Measurements from ENCODE around the gene SHC2.

- TF ChIP-seq POLR2AphosphoS5 (IDR thresholded peaks at IDR 0.05) (peak in 1 of 3 donors; percentile 41), POLR2A (IDR thresholded peaks at IDR 0.05) (no peak), EP300 (IDR thresholded peaks at IDR 0.05) (no peak)
- TF ChIP-seq, protein P1, sequence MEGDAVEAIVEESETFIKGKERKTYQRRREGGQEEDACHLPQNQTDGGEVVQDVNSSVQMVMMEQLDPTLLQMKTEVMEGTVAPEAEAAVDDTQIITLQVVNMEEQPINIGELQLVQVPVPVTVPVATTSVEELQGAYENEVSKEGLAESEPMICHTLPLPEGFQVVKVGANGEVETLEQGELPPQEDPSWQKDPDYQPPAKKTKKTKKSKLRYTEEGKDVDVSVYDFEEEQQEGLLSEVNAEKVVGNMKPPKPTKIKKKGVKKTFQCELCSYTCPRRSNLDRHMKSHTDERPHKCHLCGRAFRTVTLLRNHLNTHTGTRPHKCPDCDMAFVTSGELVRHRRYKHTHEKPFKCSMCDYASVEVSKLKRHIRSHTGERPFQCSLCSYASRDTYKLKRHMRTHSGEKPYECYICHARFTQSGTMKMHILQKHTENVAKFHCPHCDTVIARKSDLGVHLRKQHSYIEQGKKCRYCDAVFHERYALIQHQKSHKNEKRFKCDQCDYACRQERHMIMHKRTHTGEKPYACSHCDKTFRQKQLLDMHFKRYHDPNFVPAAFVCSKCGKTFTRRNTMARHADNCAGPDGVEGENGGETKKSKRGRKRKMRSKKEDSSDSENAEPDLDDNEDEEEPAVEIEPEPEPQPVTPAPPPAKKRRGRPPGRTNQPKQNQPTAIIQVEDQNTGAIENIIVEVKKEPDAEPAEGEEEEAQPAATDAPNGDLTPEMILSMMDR (IDR thresholded peaks at IDR 0.05) = no peak
Observed at GRCh38 chr19:460877-461720, at the start of gene SHC2.

Data from stomach (tissue), 4 donors.